HuH-7.5 (cell line): ENCODE results near the gene TKFC.

Experiments used
- DNase-seq: peaks from one replicate; pipeline ENCODE4 v3.0.0; 2011; ENCODE audit warnings: low spot score

The TKFC gene

DNA sequence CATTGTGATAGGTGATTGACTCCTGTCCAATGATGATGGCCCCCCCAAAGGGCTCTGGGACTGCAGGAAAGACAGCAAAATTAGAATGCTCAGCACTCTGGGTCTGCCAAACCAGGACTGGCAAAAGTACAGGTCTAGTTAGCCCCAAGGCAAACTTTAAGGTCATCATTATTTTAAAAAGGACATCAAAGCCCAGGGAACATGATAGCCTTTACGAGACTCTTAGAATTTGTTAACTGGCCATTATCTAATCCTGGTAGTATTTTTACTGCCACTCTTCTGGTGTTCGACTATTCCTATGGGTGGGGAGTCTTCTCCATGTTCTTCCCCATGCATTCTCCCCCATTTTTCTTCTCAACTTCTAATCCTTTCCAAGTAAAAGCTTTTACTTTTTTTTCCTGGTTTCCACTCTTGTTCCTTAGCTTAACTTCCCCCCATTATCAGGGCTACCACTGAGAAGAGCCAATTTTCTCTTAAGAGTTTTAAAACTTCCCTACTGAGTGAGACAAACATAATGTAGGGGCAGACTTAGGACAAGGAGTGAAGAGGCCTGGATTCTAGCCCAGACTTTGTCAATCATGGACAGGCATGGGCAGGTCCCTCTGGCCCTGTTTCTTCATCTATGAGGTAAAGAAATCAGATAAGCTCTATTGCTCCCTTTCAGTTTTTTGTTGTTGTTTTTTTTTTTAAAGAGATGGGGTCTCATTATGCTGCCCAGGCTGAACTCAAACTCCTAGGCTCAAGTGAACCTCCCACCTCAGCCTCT lies 7.2 kb upstream of the TKFC start:
- no peak for DNase-seq

DNA sequence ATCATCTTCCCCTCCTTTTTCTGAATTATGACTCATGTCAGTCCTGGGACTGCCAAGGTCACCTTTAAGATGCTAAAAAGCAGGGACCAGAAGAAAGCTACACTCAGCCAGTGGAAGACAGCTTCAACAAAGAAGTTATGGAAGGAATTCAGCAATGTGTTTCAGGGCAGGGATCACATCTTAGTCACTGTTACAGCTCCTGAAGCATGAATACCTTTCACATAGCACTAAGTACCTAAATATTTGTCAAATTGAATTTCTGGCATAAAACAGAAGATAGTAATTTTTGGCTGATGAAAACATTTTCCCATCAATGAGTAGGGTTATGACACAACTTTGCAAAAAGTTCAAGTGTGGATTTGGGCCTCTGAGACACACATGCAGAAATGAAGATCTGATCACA lies 5.4 kb upstream of the TKFC start:
- DNase-seq = no peak

DNA sequence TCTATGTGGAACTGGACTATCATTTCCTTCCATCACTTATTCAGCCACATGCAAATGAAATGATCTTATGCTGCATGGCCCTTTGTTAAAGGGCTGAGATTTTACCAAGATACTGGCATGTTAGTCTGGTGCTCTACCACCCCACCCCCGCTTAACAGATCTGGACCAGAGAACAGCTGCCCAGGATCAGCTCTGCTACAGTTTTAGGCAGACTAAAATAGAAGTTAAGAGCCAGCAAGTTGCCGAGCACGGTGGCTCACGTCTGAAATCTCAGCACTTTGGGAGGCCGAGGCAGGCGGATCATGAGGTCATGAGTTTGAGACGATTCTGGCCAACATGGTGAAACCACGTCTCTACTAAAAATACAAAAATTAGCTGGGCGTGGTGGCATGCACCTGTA lies 4.7 kb upstream of the TKFC start:
- DNase-seq = no peak

DNA sequence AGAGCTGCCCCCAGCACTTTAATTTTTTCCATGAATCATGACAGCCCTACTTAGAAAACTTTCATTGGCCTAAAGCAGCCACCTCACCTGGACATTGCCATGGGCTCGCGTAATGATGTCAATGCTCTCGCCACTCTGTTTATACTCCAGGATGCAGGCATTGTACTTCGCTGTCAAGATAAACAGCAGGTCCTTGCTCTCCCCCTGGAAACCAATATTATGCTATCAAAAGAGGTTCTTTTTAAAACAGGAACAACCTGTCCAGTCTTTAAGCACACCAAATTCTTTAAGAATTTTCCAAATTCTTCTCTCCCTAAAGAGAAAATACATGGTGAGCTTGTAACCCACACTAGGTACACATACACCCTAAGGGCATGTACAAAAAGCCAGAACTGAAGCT lies 3.2 kb upstream of the TKFC start:
- DNase-seq = no peak

DNA sequence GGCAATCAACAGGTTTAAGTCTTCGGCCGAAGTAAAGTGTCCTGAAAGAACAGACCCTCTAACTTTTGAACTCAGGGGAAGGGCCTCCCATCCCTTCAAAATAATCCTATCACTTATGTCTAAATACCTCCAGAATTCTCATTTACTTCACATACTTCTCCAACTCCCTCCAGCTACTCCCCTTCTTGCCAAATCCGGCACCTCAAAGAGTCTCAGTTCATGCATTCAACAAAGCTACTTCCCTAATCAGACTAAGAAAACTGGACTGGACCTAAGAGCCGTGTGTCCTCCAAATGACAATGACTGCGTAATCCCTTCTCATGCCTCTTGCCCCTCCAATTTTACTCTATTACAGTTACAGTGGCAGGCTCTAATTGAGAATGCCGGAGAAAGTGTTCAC lies 1.4 kb upstream of the TKFC start:
- DNase-seq = no peak

DNA sequence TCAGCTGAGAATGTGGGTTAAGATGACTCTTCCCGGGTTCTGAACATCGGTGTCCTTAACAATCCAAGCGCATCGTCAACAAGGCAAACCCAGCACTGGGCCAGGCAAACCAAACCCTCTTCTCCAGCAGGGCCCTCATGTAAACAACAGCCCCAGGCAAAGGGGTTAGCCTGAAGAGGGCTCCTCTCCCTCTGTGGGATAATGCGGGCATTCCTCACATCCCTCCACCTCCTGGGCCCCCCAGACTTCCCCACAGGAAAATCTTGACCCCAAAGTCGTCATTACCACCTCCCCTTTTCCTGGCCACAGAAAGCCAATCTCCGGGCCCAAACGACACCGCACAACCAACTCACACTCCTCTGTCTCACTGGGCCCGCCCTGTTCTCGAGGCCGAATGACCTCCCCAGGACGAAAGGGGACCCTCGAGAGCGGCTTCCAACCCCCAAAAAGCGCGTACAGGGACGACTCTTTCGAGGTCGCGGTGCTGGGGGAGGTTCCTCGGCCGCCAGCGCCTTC lies 689 bp upstream of the TKFC start:
- DNase-seq = peak; percentile 65

DNA sequence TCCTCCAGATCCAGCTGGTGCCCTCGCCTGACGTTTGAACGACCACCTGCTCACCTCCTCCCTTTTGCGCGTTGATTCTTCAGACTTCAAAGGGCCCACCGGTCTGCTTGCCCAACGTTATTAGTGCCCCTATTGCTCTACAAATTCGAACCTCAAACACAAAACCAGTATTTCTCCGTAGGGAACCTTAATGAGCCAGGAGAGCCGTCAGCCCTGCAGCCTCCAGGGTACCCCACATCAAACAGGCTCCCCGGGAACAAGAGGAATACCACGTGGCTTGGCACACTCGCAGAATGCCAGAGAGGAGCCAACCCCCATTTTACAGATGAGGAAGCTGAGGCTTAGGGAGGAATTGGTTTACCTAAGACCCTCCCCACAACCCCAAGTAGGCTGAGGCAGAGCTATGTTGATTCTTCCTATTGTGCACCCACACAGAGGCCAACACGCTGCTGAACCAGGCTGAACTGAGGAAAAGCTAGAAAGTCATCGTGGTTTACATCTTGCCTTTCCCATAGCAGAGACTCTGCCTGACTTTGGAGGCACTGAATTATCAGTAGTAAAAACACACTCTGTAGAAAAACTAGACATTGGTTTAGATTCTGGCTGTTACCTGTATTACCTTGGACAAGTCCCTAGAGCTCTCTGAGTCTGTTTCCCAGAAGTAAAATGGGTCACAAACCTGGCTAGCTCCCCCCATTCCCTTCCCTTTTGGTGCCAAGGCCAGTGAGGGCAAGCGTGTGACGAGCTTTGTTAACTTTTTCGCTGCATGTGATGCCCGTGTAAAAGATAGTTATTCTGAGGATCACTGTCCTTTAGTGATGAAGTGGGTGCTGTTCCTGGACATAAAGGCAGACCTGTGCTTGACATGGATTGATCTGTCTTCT lies 764 bp downstream of the TKFC start:
- no peak for DNase-seq

DNA sequence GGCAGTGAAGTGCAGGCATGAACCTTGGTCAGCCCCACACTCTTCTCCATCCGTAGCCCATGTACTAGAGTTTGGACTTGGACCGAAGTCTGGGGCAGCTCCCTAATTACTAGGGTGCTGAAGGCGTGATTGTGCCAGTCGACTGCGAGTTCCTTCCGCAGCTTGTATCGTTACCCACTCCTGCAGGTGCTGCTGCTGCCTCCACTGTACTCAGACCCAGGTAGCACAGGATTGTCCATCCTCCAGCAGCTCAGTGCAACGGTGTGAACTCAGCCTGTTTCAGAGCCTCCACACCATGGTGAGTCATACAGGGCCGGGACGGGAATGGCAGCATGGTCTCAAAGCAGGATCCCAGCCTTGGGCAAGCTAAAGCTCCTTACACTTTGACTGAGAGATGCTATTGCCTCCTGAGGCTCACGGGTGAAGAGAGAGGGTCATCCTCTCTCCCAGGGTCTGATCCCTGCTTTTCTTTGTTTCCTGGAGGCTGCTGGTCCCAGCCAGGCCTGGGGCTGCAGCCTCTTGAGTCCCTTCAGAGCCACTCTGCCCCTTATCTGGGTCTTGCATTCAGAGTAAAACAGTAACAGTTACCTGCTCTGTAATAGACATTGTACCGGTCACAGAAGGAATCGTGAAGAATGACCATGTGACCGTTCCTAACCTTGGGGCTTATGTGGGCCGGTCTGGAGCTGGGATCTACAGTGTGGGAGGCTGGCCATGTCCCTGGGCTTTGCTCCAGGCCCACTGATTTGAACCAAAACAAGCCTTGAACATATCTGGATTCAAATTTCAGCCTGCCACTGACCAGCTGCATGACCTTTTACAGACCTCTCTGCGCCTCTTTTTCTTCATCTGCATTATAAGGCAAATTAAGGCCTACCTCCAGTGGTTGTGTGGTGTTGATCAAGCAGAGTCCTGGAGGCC lies 1.7 kb downstream of the TKFC start:
- no peak for DNase-seq

DNA sequence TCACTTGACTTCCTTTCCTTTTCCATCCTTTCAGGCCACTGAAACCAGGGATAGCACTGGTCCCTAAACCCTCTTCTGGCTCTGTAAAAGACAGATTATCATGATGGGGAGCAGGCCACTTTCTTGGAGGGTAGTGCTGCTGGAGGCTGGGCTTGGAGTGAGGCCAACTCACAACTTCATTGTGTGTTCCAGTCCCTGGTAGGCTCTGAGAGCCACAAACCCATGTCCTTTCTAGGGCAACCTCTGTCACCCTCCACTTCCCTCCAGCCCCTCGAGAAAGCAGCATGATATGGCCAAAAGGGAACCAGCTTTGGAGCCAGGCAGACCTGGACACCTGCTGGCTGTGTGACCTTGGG lies 2.3 kb downstream of the TKFC start:
- no peak for DNase-seq

DNA sequence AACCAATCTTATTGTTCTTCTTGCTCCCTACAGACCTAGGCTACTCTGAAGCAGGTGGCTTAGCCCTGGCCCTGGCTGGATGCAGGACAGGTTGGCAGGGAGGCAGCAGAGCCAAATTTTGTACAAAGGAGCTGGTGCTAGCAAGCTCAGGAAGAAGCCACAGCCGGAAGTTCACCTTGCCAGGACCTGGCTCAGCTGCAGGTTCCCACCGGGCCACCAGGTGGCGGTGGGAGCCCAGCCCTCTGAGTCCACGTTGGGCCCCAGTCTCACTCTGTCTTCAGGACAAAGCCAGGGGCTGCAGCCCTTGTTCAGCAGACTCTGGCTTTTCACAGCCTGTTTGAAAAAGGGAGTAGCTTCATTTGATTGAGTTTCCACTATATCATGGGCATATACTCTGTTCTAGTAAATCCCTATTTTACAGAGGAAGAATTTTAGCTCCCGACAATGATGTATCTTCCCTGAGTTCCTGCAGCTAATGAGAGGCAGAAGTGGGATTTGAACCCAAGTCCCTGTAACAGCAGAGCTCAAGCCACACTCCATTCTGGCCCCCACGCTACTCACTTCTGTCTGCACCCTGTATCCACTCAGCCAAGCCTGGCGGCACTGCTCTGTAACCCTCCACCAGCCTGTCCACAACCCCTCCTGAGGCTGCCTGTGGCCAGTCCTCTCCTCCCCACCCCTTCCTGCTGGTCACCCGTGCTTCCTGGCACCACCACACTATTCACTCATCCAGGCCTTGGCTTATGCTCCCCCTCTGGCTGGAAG lies 3.3 kb downstream of the TKFC start:
- peak; percentile 99 for DNase-seq

DNA sequence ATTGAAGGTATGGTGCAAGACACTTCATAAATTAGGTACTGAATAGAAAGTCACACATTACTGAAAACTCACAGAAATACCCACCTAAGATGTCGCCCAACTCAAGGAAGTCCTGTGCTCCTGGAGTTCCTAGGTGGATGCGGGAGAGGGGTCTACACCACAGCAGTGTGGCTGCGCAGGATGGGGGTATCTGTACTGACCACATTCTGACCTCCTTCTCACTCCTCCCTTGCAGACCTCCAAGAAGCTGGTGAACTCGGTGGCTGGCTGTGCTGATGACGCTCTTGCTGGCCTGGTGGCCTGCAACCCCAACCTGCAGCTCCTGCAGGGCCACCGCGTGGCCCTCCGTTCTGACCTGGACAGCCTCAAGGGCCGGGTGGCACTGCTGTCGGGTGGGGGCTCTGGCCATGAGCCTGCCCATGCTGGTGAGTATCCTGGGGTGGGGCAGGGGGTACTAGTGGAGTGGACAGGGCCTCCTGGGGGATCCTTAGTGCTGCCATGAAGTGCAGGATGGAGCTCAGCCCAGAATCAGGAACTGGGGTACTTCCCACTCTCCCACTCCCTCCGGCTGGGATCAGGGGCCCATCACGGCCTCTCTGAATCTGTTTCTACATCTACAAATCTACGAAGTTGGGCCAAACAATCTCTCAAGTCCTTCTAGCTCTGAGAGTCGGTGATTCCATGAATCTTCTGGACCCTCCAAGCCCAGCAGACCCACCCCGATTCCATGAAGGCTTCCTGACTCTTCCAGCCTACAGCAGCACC lies 4.9 kb downstream of the TKFC start:
- DNase-seq = no peak

DNA sequence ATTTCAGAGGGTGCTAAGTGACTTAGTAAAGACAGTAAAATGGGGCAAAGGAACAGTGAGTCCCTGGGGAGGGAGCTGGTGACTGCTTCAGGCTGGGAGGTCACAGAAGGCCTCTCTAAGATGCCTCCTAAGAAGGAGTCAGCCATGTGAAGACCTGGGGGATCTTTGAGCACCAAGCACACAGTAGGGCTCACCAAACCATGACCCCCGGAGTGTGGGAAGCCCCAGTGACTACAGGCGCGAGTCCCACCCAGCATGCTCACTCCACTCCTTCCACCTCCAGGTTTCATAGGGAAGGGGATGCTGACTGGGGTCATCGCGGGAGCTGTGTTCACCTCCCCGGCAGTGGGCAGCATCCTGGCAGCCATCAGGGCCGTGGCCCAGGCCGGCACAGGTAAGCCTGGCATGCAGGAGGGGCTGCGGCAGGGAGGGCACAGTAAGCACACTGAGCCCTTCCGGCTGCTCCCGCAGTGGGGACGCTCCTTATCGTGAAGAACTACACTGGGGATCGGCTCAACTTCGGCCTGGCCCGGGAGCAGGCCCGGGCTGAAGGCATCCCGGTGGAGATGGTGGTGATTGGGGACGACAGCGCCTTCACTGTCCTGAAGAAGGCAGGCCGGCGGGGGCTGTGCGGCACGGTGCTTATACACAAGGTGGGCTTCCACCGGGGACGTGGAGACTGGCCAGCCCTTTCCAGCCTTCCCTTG lies 5.9 kb downstream of the TKFC start:
- peak; percentile 13 for DNase-seq

DNA sequence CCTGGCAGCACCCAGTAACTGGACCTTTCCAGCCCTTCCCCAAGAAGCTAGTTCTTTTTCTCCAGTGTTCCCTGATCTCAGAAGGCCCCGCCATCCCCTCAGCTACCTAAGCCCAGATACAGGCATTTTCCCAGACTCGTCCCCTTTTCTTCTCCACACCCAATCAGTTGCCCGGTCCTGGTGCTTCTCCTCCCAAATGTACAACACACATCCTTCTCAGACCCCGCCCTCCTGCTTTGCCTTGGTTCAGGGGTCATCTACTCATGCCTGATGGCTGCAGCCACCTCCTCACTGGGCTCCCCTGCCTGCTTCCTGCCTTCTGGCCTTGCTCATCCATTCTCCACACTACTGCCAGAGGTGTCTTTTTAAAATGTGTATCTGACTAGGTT lies 6.5 kb downstream of the TKFC start:
- peak; percentile 14 for DNase-seq

DNA sequence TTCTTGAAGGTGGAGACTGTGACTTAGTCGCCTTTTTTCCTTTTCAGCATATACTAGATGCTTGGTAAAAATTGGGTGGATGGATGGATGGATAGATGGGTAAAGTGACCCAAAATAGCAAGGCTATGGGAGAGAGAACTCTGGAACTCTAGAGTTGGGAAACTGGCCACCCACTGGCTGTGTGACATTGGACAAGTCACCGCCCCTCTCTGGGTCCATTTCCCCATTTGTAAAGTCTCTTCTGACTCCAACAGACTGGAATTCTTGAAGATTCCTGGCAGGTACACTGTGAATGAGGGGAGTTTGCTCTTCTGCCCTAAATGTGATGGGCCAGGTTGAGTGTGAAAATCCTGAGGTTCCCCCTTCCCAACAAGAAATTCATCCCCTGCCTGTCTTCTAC lies 8.0 kb downstream of the TKFC start:
- no peak for DNase-seq

DNA sequence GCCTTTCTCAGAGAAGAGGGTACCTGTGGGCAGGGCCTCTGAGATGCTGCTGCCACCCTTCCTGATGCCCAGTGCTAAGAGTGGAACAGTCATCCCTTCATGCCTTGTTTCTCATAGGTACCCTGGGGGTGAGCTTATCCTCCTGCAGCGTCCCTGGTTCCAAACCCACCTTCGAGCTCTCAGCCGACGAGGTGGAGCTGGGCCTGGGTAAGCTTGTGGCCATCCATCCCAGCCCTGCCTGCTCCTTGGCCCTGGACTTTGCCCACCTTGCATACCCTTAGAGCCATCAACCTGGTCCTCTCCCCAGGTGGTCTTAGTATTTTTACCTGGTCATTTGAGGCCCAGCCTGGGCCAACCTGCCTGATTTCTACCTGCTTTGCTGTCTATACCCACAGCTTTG lies 8.7 kb downstream of the TKFC start:
- no peak for DNase-seq

DNA sequence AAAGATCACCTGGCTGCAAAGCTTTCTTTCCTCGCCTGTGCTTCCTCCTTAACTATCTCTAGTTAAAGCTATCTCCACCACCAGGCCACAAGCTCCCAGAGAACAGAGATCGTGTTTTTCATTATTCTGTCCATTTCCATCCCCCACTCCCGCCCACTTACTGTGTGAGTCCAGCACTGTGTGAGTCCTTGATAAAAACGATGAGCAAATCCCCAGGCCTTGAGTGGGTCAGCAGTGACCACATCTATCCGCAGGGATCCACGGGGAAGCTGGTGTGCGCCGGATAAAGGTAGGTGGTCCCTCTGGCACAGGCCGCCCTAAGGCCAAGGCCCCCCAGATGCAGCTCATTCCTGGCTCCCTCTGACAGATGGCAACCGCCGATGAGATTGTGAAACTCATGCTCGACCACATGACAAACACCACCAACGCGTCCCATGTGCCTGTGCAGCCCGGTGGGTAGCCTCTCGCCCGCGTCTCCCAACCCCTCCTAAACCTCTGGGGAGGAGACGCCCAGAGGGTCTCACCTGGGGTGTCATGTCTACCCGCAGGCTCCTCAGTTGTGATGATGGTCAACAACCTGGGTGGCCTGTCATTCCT lies 9.3 kb downstream of the TKFC start:
- DNase-seq = no peak

DNA sequence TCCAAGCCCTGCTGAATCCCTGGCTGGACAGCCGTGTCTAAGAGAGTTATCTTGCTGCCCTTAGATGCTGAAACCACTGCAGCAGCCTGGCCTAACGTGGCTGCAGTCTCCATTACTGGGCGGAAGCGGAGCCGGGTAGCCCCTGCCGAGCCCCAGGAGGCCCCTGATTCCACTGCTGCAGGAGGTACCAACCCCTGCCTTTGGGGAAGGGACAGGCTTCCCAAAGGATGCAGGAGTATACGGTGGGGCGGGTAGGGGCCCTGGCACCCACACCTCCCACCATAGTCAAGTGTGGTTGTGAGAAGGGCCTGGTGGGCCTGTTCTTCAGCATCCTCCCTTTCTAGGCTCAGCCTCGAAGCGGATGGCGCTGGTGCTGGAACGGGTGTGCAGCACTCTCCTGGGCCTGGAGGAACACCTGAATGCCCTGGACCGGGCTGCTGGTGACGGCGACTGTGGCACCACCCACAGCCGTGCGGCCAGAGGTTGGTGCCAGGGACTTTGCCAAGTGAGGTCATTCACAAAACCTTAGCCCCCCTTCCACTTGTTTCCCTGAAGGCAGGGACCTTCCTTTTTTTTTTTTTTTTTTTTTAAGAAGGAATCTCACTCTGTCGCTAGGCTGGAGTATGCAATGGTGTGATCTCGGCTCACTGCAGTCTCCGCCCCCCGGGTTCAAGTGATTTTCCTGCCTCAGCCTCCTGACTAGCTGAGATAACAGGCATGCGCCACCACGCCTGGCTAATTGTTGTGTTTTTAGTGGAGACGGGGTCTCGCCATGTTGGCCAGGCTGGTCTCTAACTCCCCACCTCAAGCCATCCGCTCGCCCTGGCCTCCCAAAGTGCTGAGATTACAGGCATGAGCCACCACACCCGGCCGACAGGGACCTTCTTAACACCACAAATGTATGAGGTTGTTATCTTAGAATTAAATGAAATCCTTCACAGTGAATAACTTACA lies 11.0 kb downstream of the TKFC start:
- no peak for DNase-seq

DNA sequence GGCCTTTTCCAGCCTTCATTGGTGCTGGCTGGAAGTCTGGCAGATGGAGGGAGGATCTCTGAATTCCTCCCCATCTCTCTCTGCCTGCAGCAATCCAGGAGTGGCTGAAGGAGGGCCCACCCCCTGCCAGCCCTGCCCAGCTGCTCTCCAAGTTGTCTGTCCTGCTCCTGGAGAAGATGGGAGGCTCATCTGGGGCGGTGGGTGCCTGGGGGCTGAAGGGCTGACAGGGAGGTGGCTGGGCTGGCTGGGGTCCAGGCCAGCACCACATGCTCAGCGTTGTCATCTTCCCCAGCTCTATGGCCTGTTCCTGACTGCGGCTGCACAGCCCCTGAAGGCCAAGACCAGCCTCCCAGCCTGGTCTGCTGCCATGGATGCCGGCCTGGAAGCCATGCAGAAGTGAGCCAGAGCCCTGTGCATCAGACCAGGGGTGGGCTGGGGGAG lies 12.2 kb downstream of the TKFC start:
- no peak for DNase-seq
